Caco-2 (cell line): ENCODE results near the gene GRM5. TPM values are rescaled to one million over a fixed set of nuclear protein-coding genes. Genes with fewer than 3 reads are reported as not detected.
"Not testable (repeated sequence)": the region's sequence is repeated elsewhere in the genome, so short reads cannot be mapped to it uniquely, and the experiment has no call there.

Experiments used
- BruUV-seq: library from RNA; stranded (reverse); fragments of 400-500 nt; replicated peaks from 2 replicates; lab custom pipeline; 2021; lab: Mats Ljungman, UMichigan
- CTCF ChIA-PET: fragments of 300-600 bp; sonication (Branson Sonifier 250); formaldehyde crosslinking; loops from one replicate; lab custom pipeline; 2022; ENCODE audit warnings: antibody characterized with exemption; lab: Charles Lee
- POLR2A ChIA-PET: fragments of 300-600 bp; sonication (Branson Sonifier 250); formaldehyde crosslinking; loops from one replicate; lab custom pipeline; 2022; ENCODE audit warnings: antibody characterized with exemption; lab: Charles Lee
- DNase-seq, 2 experiments: peaks; one replicate each; pipeline versions ENCODE4 v3.0.0 to v3.0.0-alpha.2; 2020 to 2022
- H3K27me3 ChIP-seq: replicated peaks from 2 replicates; pipeline ENCODE4 v1.6.0; 2011; ENCODE audit warnings: low read length; ENCODE audit not compliant: control insufficient read depth, insufficient read depth
- H3K36me3 ChIP-seq: 2 replicates; pipeline ENCODE4 v1.5.1; 2011; ENCODE audit warnings: low read length; ENCODE audit not compliant: control insufficient read depth, insufficient read depth
- H3K4me1 ChIP-seq: fragments of 250-450 bp; sonication (Bioruptor Pico); 2 replicates; pipeline ENCODE4 v1.5.1; 2020; ENCODE audit warnings: mild to moderate bottlenecking
- H3K4me3 ChIP-seq: 2 replicates; pipeline ENCODE4 v1.5.1; 2011; ENCODE audit warnings: low read depth, mild to moderate bottlenecking, control low read depth, low read length
- H3K9me3 ChIP-seq: fragments of 250-450 bp; sonication (Bioruptor Pico); 2 replicates; pipeline ENCODE4 v1.5.1; 2020; ENCODE audit warnings: mild to moderate bottlenecking, moderate library complexity
- H3K27ac Mint-ChIP-seq: one replicate; pipeline ENCODE4 v1.8.0; 2022; ENCODE audit warnings: mixed read lengths; ENCODE audit not compliant: unreplicated experiment
- H3K27me3 Mint-ChIP-seq: one replicate; pipeline ENCODE4 v1.8.0; 2022; ENCODE audit warnings: mixed read lengths; ENCODE audit not compliant: insufficient read depth, unreplicated experiment
- H3K36me3 Mint-ChIP-seq: one replicate; pipeline ENCODE4 v1.8.0; 2022; ENCODE audit warnings: mild to moderate bottlenecking, mixed read lengths; ENCODE audit not compliant: insufficient read depth, unreplicated experiment
- H3K4me1 Mint-ChIP-seq: one replicate; pipeline ENCODE4 v1.8.0; 2022; ENCODE audit warnings: low read depth, mixed read lengths; ENCODE audit not compliant: unreplicated experiment
- H3K4me3 Mint-ChIP-seq: one replicate; pipeline ENCODE4 v1.8.0; 2022; ENCODE audit warnings: mild to moderate bottlenecking, moderate library complexity, mixed read lengths; ENCODE audit not compliant: unreplicated experiment
- H3K9me3 Mint-ChIP-seq: one replicate; pipeline ENCODE4 v1.8.0; 2022; ENCODE audit warnings: mixed read lengths; ENCODE audit not compliant: unreplicated experiment
- CTCF ChIP-seq, 2 experiments: fragments of 200-600 bp in 1 of 2; IDR thresholded peaks; 1 replicate in 1 of 2; 2 replicates in 1 of 2; pipeline versions ENCODE4 v1.5.1 to v1.8.0; 2011 to 2022; ENCODE audit warnings: antibody characterized with exemption in 1 of 2, control low read depth in 1 of 2, inconsistent platforms in 1 of 2, low read depth in 1 of 2, low read length in 1 of 2, mild to moderate bottlenecking in 1 of 2, moderate library complexity in 1 of 2; ENCODE audit not compliant: insufficient read depth in 1 of 2, severe bottlenecking in 1 of 2, unreplicated experiment in 1 of 2
- intact Hi-C: fragments of 100-400 bp; cut with micrococcal nuclease; formaldehyde crosslinking; loops from one replicate; pipeline ENCODE4 v1.10.0; 2022; ENCODE audit not compliant: unreplicated experiment
- total RNA-seq: library from RNA; stranded (reverse); gene quantifications from 2 replicates; pipeline ENCODE4 v1.2.3, GENCODE V29; 2022

The GRM5 gene
- total RNA-seq, 1 experiment from 2014 or later: not detected

DNA sequence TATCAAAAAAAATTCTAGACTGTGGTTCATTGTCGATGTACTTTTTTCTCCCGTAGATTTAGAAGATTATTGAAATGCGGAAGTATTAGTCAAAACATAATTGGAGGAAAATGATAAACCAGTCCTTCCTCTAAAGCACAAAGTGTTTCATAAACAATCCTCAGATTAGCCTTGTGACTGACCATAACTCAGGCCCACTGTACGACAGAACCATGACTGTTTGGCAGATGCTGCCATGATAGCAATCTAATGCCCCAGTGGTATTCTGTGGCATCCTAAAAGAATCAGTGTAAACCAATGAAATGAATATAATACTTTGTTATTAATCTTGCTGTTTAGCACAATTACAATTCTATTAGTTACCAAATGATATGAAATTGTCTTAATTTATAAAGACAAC lies 601.3 kb downstream of the GRM5 start:
- intact Hi-C loops: no loop called here
- no peak overlapping the region for H3K4me3 ChIP-seq
- H3K36me3 Mint-ChIP-seq: no peaks in the 10 kb centered on the region
- no TSS peak for BruUV-seq
- H3K9me3 ChIP-seq: no peaks in the 10 kb centered on the region; the same call in 1 of the 2 replicates
- H3K4me3 Mint-ChIP-seq: no peak overlapping the region
- POLR2A ChIA-PET: no interaction called here
- H3K9me3 Mint-ChIP-seq: no peaks in the 10 kb centered on the region
- no peaks in the 10 kb centered on the region for H3K4me1 Mint-ChIP-seq
- CTCF ChIA-PET: no interaction called here
- H3K27me3 Mint-ChIP-seq: no peaks in the 10 kb centered on the region
- no peaks in the 10 kb centered on the region for H3K27me3 ChIP-seq
- H3K36me3 ChIP-seq: no peaks in the 10 kb centered on the region
- H3K4me1 ChIP-seq: no peaks in the 10 kb centered on the region
- no peak for DNase-seq
- no peak overlapping the region for H3K27ac Mint-ChIP-seq
- no peak for TF ChIP-seq CTCF (IDR thresholded peaks at IDR 0.05; ENCODE audit: insufficient read depth in 1 of 2, low read depth in 1 of 2, low read length in 1 of 2, severe bottlenecking in 1 of 2, unreplicated experiment in 1 of 2)

GRCh38 chr11:88463301-88463700 lies 602.5 kb downstream of the GRM5 start:
- H3K27ac Mint-ChIP-seq, H3K9me3 ChIP-seq, H3K36me3 Mint-ChIP-seq, BruUV-seq, H3K4me1 ChIP-seq, H3K4me1 Mint-ChIP-seq, H3K4me3 Mint-ChIP-seq, H3K27me3 Mint-ChIP-seq, H3K4me3 ChIP-seq, POLR2A ChIA-PET, CTCF ChIA-PET, H3K9me3 Mint-ChIP-seq, intact Hi-C loops, DNase-seq, H3K36me3 ChIP-seq, H3K27me3 ChIP-seq: not testable (repeated sequence)

DNA sequence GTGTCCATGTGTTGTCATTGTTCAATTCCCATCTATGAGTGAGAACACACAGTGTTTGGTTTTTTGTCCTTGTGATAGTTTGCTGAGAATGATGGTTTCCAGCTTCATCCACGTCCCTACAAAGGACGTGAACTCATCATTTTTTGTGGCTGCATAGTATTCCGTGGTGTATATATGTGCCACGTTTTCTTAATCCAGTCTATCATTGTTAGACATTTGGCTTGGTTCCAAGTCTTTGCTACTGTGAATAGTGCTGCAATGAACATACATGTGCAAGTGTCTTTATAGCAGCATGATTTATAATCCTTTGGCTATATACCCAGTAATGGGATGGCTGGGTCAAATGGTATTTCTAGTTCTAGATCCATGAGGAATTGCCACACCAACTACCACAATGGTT lies 607.7 kb downstream of the GRM5 start:
- H3K27me3 Mint-ChIP-seq, H3K4me1 Mint-ChIP-seq, H3K27ac Mint-ChIP-seq, intact Hi-C loops, H3K9me3 ChIP-seq, POLR2A ChIA-PET, H3K4me1 ChIP-seq, H3K4me3 Mint-ChIP-seq, H3K9me3 Mint-ChIP-seq, H3K36me3 ChIP-seq, H3K36me3 Mint-ChIP-seq, H3K27me3 ChIP-seq, H3K4me3 ChIP-seq, DNase-seq, BruUV-seq, CTCF ChIA-PET: not testable (repeated sequence)

DNA sequence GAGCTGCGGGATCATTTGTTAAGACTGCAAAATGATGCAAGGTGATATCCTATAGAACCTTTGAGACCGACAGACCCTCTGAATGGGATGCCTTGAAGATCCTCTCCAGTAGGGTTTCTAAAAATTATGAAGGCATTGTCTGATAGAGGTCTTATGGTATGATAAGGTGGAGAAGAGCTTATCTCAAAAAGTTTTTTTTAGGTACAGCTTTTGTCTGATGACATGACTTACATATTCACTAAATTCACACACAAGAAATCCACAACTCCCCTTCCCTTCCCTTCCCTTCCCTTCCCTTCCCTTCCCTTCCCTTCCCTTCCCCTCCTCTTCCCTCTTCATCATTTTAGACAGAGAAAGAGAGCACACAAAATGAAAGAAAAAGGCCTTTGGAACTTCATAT lies 609.8 kb downstream of the GRM5 start:
- H3K4me1 ChIP-seq: no peaks in the 10 kb centered on the region
- Mint-ChIP-seq H3K27ac (no peak overlapping the region), H3K36me3 (no peaks in the 10 kb centered on the region), H3K9me3 (no peaks in the 10 kb centered on the region), H3K4me3 (no peak overlapping the region), H3K27me3 (peaks cover 11% of the 10 kb centered on the region), H3K4me1 (no peaks in the 10 kb centered on the region)
- BruUV-seq: no TSS peak
- ChIA-PET POLR2A (no interaction called here), CTCF (no interaction called here)
- DNase-seq: no peak
- H3K4me3 ChIP-seq: no peak overlapping the region
- no peaks in the 10 kb centered on the region for H3K36me3 ChIP-seq
- H3K27me3 ChIP-seq: no peaks in the 10 kb centered on the region
- intact Hi-C loops: no loop called here
- no peaks in the 10 kb centered on the region for H3K9me3 ChIP-seq
- TF ChIP-seq CTCF (IDR thresholded peaks at IDR 0.05; ENCODE audit: insufficient read depth in 1 of 2, low read depth in 1 of 2, low read length in 1 of 2, severe bottlenecking in 1 of 2, unreplicated experiment in 1 of 2): no peak
